Naive B cell (primary cell): ENCODE measurements around the gene AP1B1. TPM values are rescaled to one million over a fixed set of nuclear protein-coding genes. Genes with fewer than 3 reads are reported as not detected.
"Not testable (repeated sequence)": the region's sequence is repeated elsewhere in the genome, so short reads cannot be mapped to it uniquely, and the experiment has no call there.

Source experiments
- ATAC-seq, 2 donors: fragments of 150-1000 bp; cut with Tn5 transposase; 2 replicates each; pipeline ENCODE4 v1.10.0; 2021; ENCODE audit warnings: low read depth in 2 of 2, mild to moderate bottlenecking in 2 of 2, moderate library complexity in 2 of 2
- DNase-seq: peaks from one replicate; pipeline ENCODE4 v3.0.0; 2022
- H3K27ac Mint-ChIP-seq, 6 donors: one replicate each; pipeline ENCODE4 v1.8.0; 2020 to 2022; ENCODE audit warnings: mild to moderate bottlenecking in 6 of 6, mixed read lengths in 6 of 6, moderate library complexity in 5 of 6, inconsistent platforms in 2 of 6
- H3K27me3 Mint-ChIP-seq, 3 donors: one replicate each; pipeline ENCODE4 v1.8.0; 2021 to 2022; ENCODE audit warnings: mixed read lengths in 3 of 3, mild to moderate bottlenecking in 1 of 3
- H3K36me3 Mint-ChIP-seq, 2 donors: one replicate each; pipeline ENCODE4 v1.8.0; 2020 to 2022; ENCODE audit warnings: mixed read lengths in 2 of 2, inconsistent platforms in 1 of 2, mild to moderate bottlenecking in 1 of 2
- H3K4me1 Mint-ChIP-seq, 3 donors: one replicate each; pipeline ENCODE4 v1.8.0; 2020 to 2022; ENCODE audit warnings: mixed read lengths in 3 of 3, inconsistent platforms in 1 of 3, mild to moderate bottlenecking in 1 of 3, moderate library complexity in 1 of 3
- H3K4me3 Mint-ChIP-seq, 8 donors: one replicate each; pipeline ENCODE4 v1.8.0; 2020 to 2022; ENCODE audit warnings: mild to moderate bottlenecking in 8 of 8, mixed read lengths in 8 of 8, moderate library complexity in 8 of 8, inconsistent platforms in 2 of 8
- H3K9me3 Mint-ChIP-seq, 7 donors: one replicate each; pipeline ENCODE4 v1.8.0; 2020 to 2022; ENCODE audit warnings: mixed read lengths in 7 of 7, mild to moderate bottlenecking in 5 of 7, inconsistent platforms in 2 of 7, moderate library complexity in 1 of 7
- polyA plus RNA-seq, 6 donors: library from polyadenylated mRNA; unstranded; fragments of 300-500 nt; fragmentation: Illumina TruSeq; gene quantifications; one replicate each; pipeline ENCODE4 v1.2.3, GENCODE V29; 2021; ENCODE audit warnings: low read depth in 6 of 6

Gene AP1B1
- polyA plus RNA-seq, 6 donors from 2014 or later = 27.4 to 72.0 (median 42.5) TPM

DNA sequence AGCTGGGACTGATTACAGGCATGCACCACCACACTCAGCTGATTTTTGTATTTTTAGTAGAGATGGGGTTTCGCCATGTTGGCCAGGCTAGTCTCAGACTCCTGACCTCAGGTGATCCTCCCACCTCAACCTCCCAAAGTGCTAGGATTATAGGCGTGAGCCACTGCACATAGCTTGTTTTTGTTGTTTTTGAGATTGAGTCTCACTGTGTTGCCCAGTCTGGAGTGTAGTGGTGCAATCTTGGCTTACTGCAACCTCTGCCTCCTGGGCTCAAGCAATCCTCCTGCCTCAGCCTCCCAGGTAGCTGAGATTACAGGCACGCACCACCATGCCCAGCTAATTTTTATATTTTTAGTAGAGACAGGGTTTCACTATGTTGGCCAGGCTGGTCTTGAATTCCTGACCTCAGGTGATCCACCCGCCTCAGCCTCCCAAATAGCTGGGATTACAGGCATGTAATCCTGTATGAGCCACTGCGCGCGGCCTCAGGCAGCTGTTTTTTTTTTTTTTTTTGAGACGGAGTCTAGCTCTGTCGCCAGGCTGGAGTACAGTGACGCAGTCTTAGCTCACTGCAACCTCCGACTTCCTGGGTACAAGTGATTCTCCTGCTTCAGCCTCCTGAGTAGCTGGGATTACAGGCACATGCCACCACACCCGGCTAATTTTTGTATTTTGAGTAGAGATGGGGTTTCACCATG lies 31.0 kb downstream of the AP1B1 start:
- DNase-seq, ATAC-seq, H3K4me3 Mint-ChIP-seq, H3K9me3 Mint-ChIP-seq, H3K27me3 Mint-ChIP-seq: not testable (repeated sequence)
- Mint-ChIP-seq H3K36me3 (peaks cover 10 to 12% of the 10 kb centered on the region in 2 donors), H3K4me1 (peaks cover 11 to 22% (median 14%) of the 10 kb centered on the region in 3 donors), H3K27ac (peak overlapping the region in 1 of 6 donors; percentile 65)

DNA sequence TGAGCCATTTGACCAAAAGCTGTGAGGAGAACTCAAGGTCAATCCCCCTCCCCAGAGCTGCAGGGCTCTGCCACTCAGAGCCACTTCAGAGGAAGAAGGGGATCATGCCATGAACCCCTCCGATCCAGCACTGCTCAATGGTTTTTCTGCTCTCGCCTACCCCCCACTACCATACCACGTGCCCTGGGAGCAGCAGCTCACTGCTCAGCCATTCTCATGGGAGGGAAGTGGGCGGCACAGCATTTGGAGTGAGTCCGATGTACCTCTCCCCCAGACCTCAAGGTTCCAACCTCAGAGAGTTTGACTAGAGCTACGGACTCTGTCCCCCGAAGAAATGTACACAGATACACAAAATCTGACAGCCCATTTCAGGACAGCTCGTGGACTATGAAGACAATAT lies 34.5 kb downstream of the AP1B1 start:
- H3K36me3 Mint-ChIP-seq = peaks cover 13 to 24% of the 10 kb centered on the region in 2 donors
- H3K9me3 Mint-ChIP-seq = no peaks in the 10 kb centered on the region
- DNase-seq = no peak
- H3K4me1 Mint-ChIP-seq = peaks cover 4 to 8% (median 6%) of the 10 kb centered on the region in 3 donors
- peak overlapping the region in 2 of 6 donors; percentile 34 to 83 for H3K27ac Mint-ChIP-seq
- H3K27me3 Mint-ChIP-seq = no peaks in the 10 kb centered on the region
- ATAC-seq = no peak
- H3K4me3 Mint-ChIP-seq = no peak overlapping the region

DNA sequence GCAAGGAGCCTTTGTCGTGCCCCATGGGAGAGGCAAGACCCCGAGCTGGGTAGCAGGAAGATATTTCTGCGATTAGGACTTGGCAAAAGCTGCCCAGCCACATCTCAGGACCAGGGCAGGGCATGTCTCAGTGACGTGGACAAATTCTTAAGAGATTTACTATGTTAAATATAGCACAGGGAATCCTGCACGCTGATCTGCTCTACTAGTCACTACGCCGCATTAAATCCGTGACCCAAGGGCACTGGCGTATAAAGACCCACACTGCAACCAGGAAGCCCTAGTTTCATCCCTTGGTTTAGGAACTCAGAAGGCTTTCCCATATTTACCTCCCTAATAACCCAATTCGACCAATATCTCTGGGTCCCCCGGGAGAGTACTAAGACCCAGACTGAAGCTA lies 35.1 kb downstream of the AP1B1 start:
- ATAC-seq (no peak), DNase-seq (no peak)
- Mint-ChIP-seq H3K4me3 (no peak overlapping the region), H3K9me3 (no peaks in the 10 kb centered on the region), H3K27ac (no peak overlapping the region), H3K27me3 (no peaks in the 10 kb centered on the region), H3K36me3 (peaks cover 18 to 25% of the 10 kb centered on the region in 2 donors), H3K4me1 (peaks cover 4 to 8% (median 6%) of the 10 kb centered on the region in 3 donors)

DNA sequence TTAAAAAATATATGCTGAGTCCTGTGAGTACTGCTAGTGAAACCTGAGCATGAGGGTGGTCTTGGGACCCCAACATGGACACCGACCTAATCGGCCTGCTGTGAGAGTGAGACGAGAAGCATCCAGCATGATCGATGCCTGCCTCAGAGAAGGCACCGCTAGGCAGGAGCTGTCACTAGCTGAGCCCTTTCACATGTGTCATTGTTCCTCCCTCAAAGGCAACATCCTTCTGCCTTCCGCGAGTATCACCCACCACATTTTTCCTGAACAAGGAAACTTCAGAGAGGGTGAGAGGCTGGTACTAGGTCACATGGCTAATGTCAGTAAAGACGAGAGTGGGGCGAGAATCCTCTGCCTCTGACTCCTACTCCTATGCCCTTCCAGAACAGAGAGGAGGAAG lies 35.6 kb downstream of the AP1B1 start:
- DNase-seq (no peak), ATAC-seq (no peak)
- peaks cover 4 to 7% (median 6%) of the 10 kb centered on the region in 3 donors for H3K4me1 Mint-ChIP-seq
- H3K4me3 Mint-ChIP-seq = no peak overlapping the region
- no peaks in the 10 kb centered on the region for H3K27me3 Mint-ChIP-seq
- H3K36me3 Mint-ChIP-seq = peaks cover 19 to 28% of the 10 kb centered on the region in 2 donors
- H3K9me3 Mint-ChIP-seq = no peaks in the 10 kb centered on the region
- H3K27ac Mint-ChIP-seq = no peak overlapping the region

DNA sequence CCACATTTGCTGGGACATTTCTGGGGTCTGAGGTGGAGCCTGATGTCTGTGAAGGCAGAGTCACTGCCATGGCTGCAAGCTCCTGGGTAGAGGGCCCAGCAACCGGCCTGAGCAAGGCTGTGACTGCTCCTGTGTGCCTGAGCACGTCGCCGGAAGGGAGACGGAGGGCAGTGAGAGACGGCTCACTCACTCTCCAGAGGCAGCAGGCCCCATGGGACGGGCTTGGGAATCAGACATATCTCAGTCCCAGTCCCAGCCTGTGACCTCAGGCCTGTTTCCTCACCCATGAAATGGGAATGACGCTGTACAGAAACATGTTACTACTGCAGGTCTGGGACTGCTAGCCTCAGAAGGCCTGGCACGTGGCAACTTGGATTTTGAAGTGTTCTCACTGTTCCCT lies 36.5 kb downstream of the AP1B1 start:
- DNase-seq (no peak), ATAC-seq (no peak)
- no peak overlapping the region for H3K4me3 Mint-ChIP-seq
- peaks cover 26 to 37% of the 10 kb centered on the region in 2 donors for H3K36me3 Mint-ChIP-seq
- no peaks in the 10 kb centered on the region for H3K9me3 Mint-ChIP-seq
- H3K4me1 Mint-ChIP-seq = peaks cover 4 to 10% (median 6%) of the 10 kb centered on the region in 3 donors
- peak overlapping the region in 1 of 6 donors; percentile 24 for H3K27ac Mint-ChIP-seq
- H3K27me3 Mint-ChIP-seq = no peaks in the 10 kb centered on the region

DNA sequence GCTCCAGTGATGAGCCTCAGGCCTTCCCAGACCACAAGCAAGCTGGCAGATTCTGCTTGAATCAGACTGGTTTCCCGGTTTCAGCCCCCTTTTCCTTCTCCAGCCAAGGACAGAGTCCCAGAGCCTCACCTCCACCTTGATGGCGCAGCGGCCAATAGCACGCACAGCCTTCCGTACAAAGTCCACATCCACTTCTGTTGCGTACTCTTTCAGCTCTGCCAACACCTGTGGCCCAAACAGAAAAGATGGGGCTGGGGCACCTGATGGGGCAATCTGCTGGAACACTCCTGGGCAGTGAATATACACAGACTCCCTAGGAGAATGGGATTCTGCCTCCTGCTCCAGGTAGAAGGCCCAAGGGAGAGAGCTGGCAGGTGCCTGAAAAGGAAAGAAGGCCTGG lies 37.3 kb downstream of the AP1B1 start:
- H3K36me3 Mint-ChIP-seq = peaks cover 26 to 38% of the 10 kb centered on the region in 2 donors
- H3K4me3 Mint-ChIP-seq = no peak overlapping the region

DNA sequence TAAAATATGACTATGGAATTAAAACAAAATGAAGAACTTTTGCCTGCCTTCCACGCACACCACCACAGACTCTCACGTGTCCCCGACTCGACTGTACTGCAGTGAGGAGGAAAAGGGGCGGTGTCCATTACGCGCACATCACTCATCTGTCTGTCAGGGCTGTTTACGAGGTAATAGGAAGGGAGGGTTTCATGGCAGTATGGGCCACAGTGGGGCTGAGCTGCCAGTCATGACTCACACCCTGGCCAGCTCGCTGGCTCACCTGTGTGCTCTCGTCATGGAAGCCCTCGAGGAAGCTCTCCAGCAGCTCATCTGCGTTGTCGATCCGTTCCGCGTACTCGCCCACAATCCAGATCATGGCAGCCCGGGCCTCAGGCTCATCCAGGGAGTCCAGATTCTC lies 39.4 kb downstream of the AP1B1 start:
- peak overlapping the region in 5 of 6 donors; percentile 23 to 67 (median 37) for H3K27ac Mint-ChIP-seq
- H3K27me3 Mint-ChIP-seq = no peaks in the 10 kb centered on the region
- peaks cover 0 to 10% (median 4%) of the 10 kb centered on the region in 3 donors for H3K4me1 Mint-ChIP-seq
- H3K36me3 Mint-ChIP-seq = peaks cover 26 to 31% of the 10 kb centered on the region in 2 donors
- no peaks in the 10 kb centered on the region for H3K9me3 Mint-ChIP-seq
- DNase-seq (no peak), ATAC-seq (no peak)
- no peak overlapping the region for H3K4me3 Mint-ChIP-seq

More for the DNA sequence above, 37.3 kb downstream of the AP1B1 start:
- DNase-seq (no peak), ATAC-seq (no peak)
- peaks cover 4 to 10% (median 6%) of the 10 kb centered on the region in 3 donors for H3K4me1 Mint-ChIP-seq
- H3K27me3 Mint-ChIP-seq = no peaks in the 10 kb centered on the region
- H3K27ac Mint-ChIP-seq = peak overlapping the region in 2 of 6 donors; percentile 54 to 59
- H3K9me3 Mint-ChIP-seq = no peaks in the 10 kb centered on the region

DNA sequence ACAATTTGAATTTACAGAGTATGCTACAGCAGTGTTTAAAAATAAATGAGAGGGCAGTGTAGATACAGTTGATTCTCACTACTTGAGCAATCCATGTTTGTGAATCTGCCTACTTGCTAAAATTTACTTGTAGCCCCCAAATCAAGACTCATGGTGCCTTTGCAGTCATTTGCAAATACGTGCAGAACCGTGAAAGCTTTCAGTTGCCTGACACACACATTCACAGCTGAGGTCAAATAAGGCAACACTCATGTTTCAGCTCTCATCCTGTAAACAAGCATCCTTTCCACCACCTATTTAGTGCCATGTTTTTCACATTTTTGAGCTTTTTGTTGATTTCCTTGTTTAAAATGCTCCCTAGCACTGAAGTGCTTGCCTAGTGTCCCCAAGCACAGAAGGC lies 40.3 kb downstream of the AP1B1 start:
- no peak overlapping the region for H3K27ac Mint-ChIP-seq
- peaks cover 0 to 11% (median 4%) of the 10 kb centered on the region in 3 donors for H3K4me1 Mint-ChIP-seq
- peaks cover 26 to 33% of the 10 kb centered on the region in 2 donors for H3K36me3 Mint-ChIP-seq
- ATAC-seq (no peak), DNase-seq (no peak)
- H3K9me3 Mint-ChIP-seq = no peaks in the 10 kb centered on the region
- H3K4me3 Mint-ChIP-seq = no peak overlapping the region
- no peaks in the 10 kb centered on the region for H3K27me3 Mint-ChIP-seq

DNA sequence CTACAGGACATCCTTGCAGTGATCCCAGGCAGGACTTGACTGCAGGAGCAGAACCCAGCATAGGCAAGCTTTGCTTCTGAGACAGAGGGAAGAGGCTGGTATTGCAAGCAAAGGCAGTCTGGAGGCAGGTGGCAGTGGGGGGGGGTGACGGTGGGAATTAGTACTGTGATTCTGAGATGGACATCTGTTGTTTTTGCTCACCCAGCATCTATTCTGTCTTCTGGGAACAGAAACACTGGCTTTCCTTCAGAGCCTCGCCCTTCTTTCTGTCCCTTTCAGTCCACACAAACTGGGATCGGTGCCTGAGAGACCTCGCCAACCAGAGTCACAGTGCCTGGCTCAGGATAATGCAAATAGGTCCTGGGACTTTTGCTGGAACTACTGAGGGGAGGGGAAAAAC lies 41.7 kb downstream of the AP1B1 start:
- no peaks in the 10 kb centered on the region for H3K27me3 Mint-ChIP-seq
- H3K36me3 Mint-ChIP-seq = peaks cover 24 to 36% of the 10 kb centered on the region in 2 donors
- DNase-seq (no peak), ATAC-seq (no peak)
- H3K4me3 Mint-ChIP-seq = no peak overlapping the region
- H3K4me1 Mint-ChIP-seq = peaks cover 0 to 14% (median 4%) of the 10 kb centered on the region in 3 donors
- no peaks in the 10 kb centered on the region for H3K9me3 Mint-ChIP-seq
- peak overlapping the region in 2 of 6 donors; percentile 49 to 85 for H3K27ac Mint-ChIP-seq

DNA sequence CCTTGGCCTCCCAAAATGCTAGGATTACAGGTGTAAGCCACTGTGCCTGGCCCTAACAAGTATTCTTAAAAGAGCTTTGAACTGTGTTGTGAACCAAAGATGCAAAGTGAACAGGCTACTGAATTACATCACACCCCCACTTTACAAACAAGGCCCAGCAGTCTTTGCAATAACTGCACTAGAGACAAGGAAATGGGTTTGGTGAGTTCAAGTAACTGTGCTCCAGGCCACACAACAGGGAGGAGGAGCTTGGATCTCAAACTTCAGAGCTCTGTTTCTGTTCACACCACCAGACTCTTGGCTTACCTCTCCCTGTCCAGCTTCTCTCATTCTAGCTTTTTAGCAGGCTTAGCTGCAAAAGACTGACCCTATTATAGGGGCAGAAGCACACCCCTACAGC lies 42.4 kb downstream of the AP1B1 start:
- ATAC-seq (no peak), DNase-seq (no peak)
- no peaks in the 10 kb centered on the region for H3K9me3 Mint-ChIP-seq
- no peak overlapping the region for H3K4me3 Mint-ChIP-seq
- H3K27ac Mint-ChIP-seq = peak overlapping the region in 1 of 6 donors; percentile 59
- H3K27me3 Mint-ChIP-seq = no peaks in the 10 kb centered on the region
- H3K4me1 Mint-ChIP-seq = peaks cover 0 to 14% (median 0%) of the 10 kb centered on the region in 3 donors
- H3K36me3 Mint-ChIP-seq = peaks cover 21 to 29% of the 10 kb centered on the region in 2 donors

DNA sequence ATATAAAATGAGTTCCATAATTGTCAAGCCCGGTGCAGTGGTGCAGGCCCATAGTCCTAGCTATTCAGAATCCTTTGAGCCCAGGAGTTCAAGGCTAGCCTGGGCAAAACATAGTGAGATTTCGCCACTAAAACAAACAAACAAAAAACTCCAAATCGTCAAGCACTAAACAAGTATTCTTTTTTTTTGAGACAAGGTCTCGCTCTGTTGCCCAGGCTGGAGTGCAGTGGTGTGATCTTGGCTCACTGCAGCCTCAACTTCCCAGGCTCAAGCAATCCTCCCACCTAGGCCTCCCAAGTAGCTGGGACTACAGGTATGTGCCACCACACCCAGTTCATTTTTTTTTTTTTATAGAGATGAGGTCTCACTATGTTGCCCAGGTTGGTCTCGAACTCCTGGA lies 43.5 kb downstream of the AP1B1 start:
- not testable (repeated sequence) for ATAC-seq, DNase-seq, H3K4me3 Mint-ChIP-seq, H3K27me3 Mint-ChIP-seq, H3K9me3 Mint-ChIP-seq
- H3K4me1 Mint-ChIP-seq = peaks cover 0 to 14% (median 0%) of the 10 kb centered on the region in 3 donors
- peak overlapping the region in 1 of 6 donors; percentile 10 for H3K27ac Mint-ChIP-seq
- peaks cover 21 to 26% of the 10 kb centered on the region in 2 donors for H3K36me3 Mint-ChIP-seq

DNA sequence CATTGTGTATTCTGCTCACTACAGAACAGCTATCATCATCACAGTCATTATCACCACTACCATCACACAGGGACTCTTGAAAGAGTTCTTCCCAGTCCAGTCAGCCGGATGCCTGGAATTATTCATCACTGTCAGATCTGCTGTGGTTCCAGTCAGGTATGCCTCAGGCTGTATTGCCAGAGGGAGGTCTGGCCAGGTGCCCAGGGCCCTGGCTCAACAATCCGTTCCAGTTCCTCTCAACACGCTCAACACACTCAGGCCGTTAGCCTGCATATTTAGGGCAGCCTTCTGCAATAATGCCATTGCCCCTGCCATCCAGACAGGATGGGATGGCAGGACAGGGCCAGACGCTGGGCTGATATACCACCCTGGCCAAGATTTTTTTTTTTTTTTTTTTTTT lies 44.2 kb downstream of the AP1B1 start:
- Mint-ChIP-seq H3K36me3 (peaks cover 22 to 31% of the 10 kb centered on the region in 2 donors), H3K27me3 (no peaks in the 10 kb centered on the region), H3K4me1 (peaks cover 0 to 16% (median 3%) of the 10 kb centered on the region in 3 donors), H3K9me3 (no peaks in the 10 kb centered on the region), H3K27ac (peak overlapping the region in 1 of 6 donors; percentile 24), H3K4me3 (no peak overlapping the region)
- ATAC-seq (no peak), DNase-seq (no peak)

DNA sequence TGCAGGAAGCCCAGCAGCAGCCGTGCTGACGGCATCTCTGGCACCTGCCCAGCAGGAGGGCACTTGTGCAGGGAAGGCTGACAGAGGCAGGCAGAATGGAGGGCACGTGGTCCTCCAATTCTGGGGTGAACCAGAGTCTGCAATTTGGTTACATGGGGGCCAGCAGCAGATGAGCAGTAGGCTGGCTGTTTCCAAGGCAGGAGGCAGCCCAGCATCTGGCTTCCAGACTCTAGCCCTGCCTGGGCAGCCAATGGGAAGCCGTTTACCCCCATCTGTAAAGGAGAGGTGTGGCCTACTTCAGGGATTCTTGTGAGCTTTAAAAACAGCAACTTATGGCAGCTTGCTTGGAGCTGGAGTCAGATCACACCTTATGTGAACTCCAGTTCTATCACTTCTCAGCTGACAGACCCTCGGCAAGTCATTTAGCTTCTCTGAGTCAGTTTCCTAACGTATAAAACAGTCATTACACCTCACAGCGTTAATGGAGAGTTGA lies 45.0 kb downstream of the AP1B1 start:
- peaks cover 18 to 36% of the 10 kb centered on the region in 2 donors for H3K36me3 Mint-ChIP-seq
- H3K4me3 Mint-ChIP-seq = no peak overlapping the region
- DNase-seq (no peak), ATAC-seq (no peak)
- peak overlapping the region in 2 of 6 donors; percentile 56 for H3K27ac Mint-ChIP-seq
- H3K9me3 Mint-ChIP-seq = no peaks in the 10 kb centered on the region
- no peaks in the 10 kb centered on the region for H3K27me3 Mint-ChIP-seq
- H3K4me1 Mint-ChIP-seq = peaks cover 0 to 14% (median 3%) of the 10 kb centered on the region in 3 donors
